Stimulated activated CD4-positive, alpha-beta T cell treated with anti-CD3 and anti-CD28 coated beads, Interleukin-15, amount 100 ng/mL, for 48 hours (primary cell): ENCODE measurements around the gene BMP10.

Source experiments
- DNase-seq, 2 donors: peaks; one replicate each; pipeline ENCODE4 v3.0.0-alpha.2; 2020; ENCODE audit warnings: low read depth in 2 of 2

Gene BMP10, protein sequence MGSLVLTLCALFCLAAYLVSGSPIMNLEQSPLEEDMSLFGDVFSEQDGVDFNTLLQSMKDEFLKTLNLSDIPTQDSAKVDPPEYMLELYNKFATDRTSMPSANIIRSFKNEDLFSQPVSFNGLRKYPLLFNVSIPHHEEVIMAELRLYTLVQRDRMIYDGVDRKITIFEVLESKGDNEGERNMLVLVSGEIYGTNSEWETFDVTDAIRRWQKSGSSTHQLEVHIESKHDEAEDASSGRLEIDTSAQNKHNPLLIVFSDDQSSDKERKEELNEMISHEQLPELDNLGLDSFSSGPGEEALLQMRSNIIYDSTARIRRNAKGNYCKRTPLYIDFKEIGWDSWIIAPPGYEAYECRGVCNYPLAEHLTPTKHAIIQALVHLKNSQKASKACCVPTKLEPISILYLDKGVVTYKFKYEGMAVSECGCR

DNA sequence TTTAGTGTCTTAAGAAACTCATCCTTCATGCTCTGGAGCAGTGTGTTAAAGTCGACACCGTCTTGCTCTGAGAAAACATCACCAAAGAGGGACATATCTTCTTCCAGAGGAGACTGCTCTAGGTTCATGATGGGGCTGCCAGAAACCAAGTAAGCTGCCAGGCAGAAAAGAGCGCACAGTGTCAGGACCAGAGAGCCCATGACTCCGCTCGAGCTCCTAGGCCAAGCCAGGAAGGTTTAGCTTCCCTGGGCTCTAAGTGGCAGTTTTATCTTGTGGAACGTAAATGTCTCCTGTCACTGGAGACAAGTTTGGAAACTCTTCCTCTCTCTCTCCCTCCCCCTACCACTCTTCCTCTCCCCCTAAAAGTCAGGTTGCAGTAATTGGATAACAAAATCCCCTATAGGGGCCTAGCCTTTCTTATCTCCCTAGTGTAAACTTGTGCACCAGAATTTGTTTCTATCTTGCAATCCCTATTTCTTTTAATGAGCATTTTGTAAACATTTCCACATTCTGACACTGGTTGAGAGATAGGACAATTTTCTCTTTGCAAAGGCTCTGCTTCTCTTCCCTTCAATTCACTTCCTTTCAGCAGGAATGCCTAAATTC is at the start of gene BMP10:
Gene BMP10 (minus strand): TSS at position 239 of the 606 bp plus-strand sequence. CDS start 39 bp downstream, at position 200.
- DNase-seq, result no peak

DNA sequence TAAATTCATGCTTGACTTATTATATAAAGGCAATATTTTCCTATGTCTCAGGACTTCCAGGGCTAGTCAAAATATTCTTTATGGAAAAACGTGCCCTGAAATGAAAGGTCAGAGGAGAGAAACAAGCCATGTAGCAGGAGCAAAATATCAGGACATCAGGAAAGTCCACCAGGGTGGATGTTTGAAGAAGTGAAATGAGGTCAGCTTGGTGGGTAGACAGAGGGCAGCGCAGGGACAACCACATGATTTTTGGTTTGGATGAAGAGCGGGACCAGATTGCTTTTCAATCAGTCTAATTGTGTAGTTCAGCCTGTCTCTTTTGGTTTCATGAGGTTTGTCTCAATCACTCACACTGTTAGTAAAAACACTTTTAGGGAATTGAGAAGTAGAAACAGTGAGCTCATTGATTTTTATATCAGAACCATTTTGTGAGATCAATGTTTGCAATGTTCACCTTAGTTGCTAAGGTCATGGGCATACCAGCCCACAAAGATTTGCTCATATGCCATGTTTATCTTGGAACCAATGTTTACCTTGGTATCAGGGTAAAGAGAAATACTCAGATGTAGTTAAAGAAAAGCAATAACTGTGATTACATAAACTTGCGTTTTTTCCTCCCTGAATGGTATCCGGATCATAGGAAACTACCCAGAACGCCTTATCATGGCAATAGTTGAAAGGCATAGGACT is 49.4 kb upstream of the BMP10 start:
- DNase-seq, result no peak

DNA sequence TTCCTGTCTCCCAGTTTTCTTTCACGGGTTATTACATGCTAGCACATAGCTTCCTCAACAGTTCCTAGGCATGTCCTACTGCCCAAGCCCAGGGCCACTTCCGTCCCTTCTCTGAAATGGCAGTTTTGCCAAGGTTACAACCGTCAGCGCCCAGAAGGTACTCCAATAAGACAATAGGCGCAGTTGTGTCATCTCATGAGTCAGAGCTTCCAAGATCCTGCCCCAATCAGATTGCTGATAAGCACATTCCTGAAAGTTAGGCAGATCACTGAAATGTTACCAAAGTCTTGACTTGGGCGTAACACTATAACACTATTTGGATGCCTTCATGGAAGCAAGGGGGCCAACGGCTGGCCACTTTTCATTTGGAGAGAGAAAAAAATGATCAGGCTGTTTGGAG is 47.3 kb upstream of the BMP10 start:
- DNase-seq, result no peak

DNA sequence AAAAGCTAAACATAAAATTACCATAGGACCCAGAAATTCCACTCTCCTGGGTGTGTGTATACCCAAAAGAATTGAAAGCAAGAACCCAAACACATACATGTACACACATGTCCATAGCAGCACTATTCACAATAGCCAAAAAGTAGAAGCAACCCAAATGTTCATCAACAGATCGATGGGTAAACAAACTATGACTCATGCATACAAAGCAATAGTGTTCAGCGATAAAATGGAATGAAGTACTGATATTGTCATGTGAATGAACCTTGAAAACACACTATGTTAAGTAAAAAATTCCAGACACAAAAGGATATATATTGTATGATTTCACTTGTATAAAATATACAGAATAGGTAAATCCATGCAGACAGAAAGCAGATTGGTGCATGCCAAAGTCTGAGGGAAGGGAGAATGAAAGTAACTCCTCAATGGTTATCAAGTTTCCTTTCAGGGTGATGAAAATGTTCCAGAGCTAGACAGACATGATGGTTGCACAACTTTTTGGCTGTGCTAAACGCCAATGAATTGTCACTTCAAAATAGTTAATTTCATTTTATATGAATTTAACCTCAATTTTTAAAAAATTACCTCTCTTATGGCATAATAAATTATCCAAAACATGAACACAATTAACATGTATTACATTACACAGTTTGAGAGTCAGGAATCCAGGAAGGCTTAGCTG is 46.0 kb upstream of the BMP10 start:
- no peak for DNase-seq

DNA sequence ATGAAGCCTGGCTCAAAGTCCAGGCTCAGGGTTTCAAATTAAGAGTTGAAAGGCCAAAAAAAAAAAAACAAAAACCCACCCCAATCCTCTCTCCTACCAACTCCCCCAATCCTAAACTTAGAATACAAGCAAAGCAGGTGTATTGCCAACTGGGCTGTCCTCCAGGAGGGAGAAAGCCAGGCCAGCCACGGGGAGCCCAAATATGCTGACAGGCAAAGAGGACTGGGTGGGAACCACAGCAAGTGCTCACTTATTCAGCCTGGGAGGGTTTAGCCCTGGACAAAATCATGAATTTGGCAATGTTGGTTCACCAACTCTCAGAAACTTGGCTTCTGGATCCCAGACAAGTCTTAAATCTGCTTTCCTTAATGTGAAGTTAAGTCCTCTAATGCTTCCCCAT is 45.0 kb upstream of the BMP10 start:
- DNase-seq, result no peak

DNA sequence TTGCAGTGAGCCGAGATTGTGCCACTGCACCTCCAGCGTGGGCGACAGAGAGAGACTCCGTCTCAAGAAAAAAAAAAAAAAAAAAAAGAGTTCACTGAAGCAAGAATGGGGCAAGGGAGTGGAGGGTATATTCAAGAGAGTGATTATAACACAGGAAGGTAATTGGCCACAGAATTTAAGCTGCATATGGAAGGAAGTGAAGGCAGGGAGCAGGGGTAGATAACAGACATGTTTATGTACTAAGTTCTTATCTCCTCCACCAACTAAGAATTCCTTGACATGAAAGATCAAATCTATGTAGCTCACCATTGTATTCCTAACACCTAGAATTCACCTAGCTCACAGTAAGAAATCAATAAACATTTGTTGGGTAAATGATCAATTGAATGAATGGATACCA is 44.2 kb upstream of the BMP10 start:
- DNase-seq, result no peak

DNA sequence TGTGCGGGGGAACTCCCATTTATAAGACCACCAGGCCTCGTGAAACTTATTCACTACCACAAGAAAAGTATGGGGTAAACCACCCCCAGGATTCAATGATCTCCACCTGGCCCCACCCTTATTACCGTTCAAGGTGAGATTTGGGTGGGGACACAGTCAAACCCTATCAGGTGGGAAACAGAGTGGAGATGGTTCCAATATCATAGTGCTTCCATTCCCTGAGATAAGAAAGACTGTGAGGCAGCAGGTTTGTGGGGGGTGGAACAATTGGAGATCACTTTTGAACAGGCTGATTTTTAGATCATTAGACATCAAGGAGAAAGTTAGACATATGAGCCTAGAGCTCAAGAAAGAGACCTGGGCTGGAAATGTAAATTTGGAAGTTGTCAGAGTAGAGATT is 42.2 kb upstream of the BMP10 start:
- DNase-seq, result no peak

DNA sequence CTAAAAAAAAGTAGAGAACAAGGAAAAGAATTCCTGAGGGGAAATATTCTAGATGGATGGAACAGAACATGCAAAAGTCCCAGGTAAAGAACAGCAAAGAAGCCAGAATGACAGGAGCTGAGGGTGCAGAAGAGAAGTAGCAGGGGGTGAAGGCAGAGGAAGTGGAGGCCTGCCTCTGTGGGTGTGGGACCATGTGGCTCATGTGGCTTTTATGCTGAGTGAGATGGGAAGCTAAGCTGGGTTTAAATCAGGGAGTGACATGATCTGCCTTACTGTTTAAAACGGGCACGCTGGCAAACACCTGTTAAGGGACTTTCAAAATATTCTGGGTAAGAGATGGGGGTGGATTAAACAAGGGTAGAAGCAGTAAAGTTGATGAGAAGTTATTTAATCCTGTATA is 41.5 kb upstream of the BMP10 start:
- DNase-seq, result no peak

DNA sequence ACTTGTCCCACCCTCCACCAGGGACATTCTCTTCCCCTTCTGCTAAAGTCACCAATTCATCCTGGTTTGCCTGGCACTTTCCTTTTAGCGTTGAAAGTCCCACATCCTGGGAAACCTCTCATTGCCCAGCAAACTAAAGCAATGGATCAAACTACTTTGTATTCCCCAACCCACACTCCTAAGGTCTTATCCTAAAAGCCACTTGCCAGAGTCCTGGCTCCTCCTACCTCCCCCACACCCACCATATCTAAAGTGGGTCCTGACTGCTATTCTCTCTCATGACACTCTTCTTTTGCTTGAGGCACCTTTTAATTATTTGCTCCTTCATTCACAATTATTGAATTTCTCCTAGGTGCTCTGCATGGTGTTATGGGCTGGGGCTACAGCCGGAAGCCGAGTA is 40.9 kb upstream of the BMP10 start:
- no peak for DNase-seq

DNA sequence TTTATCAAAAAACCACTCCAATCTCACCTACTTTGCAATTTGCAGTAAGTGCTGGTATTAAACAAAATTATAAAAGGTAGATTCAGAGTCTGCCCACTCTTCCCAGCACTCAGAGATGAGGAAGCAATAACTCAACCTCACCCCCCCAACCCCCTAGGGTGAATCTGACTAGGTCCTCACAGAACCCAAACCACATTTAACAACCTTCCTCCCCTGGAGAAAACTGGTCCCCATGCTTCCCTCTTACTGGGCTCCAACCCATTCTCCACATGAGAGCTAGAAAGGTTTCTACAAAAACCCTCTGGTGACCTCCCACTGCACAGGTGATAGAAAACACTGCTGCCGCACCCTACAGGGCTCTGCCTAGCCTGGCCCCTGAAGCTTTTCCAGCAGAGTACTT is 40.5 kb upstream of the BMP10 start:
- no peak for DNase-seq

DNA sequence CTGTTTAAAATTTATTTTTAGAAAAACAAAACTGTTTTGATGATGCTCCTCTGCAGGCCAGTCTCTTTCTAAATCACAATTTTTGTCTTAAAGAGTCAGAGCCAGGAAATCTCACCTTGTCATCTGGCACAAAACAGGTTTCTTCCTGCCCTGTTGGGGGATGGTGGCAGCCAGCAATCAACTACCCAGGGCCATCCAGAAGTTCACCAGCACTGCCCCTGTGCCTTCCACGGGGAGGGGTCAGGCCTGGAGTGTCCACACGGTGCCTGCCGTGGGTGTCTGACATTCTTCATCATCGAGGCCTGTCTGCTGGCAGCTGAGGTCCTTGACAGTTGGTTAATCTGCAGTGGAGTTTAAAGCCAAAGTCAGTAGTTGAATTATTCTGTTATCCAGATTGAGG is 40.0 kb upstream of the BMP10 start:
- DNase-seq, result no peak

DNA sequence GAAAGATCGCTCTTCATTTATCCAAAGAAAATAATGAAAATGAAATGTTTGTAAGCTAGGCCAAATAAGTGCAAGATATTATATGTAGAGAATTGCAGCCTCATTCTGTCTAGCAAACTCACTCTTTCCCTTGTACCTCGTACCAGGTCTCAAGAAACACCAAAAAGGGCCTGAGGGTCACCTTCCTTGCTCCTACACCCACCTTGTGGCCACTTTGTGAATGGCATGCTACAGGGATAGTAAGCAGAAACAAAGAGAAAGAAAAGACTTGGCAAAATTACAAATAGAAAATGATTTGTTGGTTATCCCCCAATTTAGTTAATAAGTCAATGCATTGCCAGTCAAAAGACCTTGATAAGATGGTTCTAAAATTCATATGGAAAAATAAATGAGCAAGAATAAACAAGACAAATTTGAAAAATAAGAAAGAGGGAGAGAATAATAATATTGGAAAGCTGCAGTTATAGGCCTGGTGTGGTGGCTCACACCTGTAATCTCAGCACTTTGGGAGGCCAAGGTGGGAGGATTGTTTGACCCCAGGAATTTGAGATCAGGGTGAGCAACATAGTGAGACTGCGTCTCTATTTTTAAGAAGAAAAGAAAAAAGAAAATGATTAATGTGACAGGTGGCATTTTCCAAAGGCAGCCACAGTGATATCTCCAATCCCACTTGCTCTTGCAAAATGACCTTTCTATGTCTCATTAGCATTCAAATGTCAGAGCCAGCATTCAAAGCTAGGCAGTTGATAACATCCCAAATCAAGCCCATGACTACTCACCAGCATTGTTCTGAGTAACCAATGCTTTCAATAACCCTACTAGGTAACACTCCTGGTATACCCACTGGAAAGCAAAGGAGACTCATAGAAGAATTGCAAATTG is 38.8 kb upstream of the BMP10 start:
- DNase-seq, result peak; percentile 42 to 71

DNA sequence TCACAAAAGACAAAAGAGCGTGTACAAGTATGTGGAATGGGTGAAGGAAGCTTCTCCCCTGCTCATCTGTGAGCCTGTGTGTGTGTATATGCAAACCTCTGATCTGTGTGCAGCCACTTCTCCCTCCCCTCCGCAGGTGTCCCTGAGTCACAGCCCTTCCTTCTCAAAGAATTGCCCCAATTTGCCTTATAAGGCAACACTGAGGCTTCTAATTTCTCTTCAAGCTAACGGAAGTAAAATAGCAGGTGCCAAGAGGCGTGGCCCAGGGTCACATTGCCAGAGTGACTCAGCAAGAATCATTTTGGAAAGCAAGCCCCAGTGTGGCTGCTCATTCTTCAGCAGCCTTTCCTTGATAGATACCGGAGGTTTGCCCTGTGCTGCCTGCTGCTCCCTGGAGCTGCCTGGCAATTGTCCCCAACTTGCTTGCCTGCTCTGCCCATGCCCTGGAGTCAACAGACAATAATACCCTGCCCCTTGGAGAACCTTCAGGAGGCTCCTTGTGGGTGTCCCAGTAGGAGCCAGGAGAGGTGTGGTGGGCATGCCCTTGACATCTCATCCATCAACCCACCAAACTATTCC is 37.3 kb upstream of the BMP10 start:
- peak; percentile 78 to 80 for DNase-seq

DNA sequence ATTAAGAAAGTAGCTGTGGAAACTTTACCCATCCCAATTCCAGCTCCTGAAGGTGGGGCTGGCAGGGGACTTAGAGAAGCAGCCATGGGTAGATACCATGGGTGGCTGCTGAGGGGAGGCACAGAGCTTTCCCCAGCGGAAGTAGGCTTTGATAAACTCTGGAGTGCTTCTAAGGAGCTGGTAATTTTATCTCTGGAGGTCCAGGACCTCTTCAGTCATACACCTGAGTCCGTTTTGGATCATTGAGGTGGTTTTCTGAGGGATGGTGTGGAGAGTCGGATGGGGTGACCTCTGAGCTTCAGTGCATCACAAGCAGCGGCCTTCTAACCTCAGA is 36.7 kb upstream of the BMP10 start:
- DNase-seq, result no peak

DNA sequence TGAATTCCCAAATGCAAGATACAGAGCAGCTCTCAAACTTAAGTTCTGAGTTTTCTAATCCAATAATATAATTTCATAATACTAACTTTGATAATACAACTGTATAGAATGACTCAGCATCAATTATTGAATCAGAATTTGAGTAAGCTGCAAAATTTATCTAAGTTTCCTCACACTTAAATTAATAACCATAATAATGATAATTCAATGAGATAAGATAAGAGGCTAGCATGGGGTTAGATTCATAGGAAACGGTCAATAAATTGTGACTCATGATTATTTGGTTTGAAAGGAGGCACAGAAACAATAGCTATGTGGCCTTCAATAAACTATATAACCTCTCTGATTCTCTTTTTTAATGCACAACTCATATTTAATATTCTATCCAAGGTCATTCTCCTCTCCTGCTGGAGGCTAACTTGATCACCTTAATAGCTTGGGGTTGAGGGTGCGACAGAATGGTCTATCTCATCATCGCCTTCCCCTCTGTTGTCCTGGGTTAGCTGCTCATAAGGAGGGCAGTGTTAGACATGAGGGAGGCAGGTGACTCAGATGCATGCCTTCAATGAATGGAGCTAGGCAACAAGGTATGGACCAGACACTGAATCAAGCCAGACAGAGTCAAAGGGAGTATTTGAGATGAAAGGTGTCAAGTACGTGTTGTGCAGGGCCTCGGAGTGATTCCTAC is 36.2 kb upstream of the BMP10 start:
- no peak for DNase-seq

DNA sequence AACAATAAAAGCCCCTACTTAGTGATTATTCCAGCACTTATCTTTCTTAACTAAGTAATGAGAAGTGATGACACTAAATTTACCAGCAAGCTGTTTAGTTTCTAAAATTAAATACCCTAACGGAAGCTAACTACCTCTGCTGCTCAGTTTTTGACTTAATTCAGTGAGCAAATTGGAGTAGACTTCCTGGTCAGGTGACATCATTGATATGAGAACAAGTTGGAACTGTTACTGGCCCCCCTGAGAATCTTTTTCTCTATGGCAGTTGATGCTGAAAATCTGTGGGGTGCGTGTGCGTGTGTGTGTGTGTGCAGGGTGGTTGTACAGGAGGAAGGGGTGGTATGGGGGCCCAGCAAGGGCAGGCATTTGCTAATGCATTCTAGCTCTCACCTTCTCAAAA is 35.5 kb upstream of the BMP10 start:
- no peak for DNase-seq

DNA sequence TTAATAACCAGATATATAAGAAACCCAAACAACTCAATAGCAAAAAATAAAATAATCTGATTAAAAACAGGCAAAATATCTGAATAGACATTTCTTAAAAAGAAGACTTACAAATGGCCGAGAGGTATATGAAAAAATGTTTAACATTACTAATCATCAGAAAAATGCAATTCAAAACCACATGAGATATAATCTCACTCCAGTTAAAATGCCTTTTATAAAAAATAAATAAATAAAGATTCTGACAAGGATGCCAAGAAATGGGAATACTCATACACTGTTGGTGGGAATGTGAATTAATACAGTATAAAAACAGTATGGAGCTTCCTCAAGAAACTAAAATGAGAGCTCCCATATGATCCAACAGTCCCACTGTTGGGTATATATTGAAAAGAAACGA is 33.9 kb upstream of the BMP10 start:
- no peak for DNase-seq

DNA sequence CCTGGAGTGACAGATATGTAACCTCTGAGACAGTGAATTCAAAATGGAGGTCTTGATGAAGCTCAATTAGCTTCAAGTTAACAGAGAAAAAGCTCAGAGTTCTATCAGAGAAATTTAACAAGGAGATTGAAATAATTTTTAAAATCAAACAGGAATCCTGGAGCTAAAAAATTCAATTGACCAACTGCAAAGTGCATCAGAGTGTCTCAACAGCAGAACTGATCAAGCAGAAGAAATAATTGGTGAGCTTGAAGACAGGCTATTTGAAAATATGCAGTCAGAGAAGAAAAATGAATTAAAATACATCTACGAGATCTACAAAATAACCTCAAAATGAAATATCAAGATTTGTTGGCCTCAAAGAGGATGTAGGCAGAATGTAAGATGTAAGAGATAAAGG is 30.4 kb upstream of the BMP10 start:
- no peak for DNase-seq

DNA sequence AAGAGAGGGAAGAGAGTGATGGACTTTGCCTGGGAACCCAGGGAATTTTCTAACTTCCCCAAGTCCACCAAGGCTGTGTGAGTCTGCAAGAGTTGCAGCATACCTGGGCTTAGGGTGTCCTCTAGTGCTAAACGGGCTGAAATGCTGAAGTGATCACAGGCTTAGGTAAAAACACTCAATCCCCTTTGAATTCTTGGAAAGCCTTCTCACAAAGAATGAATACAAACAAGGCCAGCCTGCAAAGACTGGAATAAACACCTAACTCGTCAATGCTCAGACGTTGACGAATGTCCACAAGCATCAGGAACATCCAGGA is 30.0 kb upstream of the BMP10 start:
- no peak for DNase-seq

DNA sequence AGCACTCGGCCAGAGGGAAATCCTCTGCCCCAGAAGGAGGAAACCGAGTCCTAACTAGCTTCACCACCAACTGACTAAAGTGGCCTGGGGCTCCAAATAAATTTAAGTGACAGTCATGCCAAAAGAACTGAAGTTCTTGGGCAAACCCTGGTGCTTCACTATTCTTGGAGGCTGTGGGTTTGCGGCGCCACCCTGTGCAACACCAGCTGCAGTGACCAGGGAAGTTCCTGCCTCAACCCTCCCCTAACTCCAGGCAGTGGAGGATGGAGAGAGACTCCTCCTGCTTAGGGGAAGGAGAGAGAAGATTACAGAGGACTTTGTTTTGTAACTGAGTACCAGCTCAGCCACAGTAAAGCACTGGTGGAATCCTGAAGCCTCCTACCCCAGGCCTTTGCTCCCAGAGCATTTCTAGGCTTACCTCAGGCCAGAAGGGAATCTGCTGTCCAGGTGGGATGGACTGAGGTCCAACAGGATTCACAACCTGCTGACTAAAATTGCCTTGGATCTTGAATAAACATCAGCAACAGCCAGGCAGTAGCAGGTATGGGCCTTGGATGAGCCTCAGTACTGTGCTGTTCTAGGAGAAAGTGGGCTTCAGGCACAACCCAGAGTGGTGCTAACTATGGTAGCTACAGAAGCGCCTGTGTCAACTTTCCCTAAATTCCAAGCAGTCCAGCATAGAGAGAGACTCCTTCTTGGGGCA is 29.4 kb upstream of the BMP10 start:
- DNase-seq, result no peak
